DND-41 (cell line): ENCODE data around the gene ANKRD11.

Experiments used
- CTCF ChIP-seq: IDR thresholded peaks from 2 replicates; pipeline ENCODE4 v1.5.1; 2012; ENCODE audit warnings: borderline replicate concordance, low read length, moderate library complexity, mild to moderate bottlenecking; ENCODE audit not compliant: poor library complexity, severe bottlenecking; ENCODE audit errors: extremely low read depth
- EZH2 ChIP-seq: IDR thresholded peaks from 3 replicates; pipeline ENCODE4 v1.6.1; 2012; ENCODE audit warnings: borderline replicate concordance, low read depth, mild to moderate bottlenecking, moderate library complexity, low read length, inconsistent platforms; ENCODE audit not compliant: severe bottlenecking

- TF ChIP-seq CTCF = no peak
- no peak for TF ChIP-seq EZH2
Measured at GRCh38 chr16:89277641-89278341, 212.6 kb downstream of the ANKRD11 start.
